WTC11 (cell line): ENCODE data around the gene CPD.

Source experiments
- FOXJ3 ChIP-seq: sonication (generic); formaldehyde crosslinking; IDR thresholded peaks from 2 replicates; pipeline ENCODE4 v1.9.0; 2021; ENCODE audit warnings: missing genetic modification reagents, mild to moderate bottlenecking, borderline replicate concordance
- MLX ChIP-seq: sonication (generic); formaldehyde crosslinking; IDR thresholded peaks from 2 replicates; pipeline ENCODE4 v1.8.1; 2023; ENCODE audit warnings: mild to moderate bottlenecking, missing genetic modification reagents, moderate library complexity
- ZNF263 ChIP-seq: sonication (generic); formaldehyde crosslinking; IDR thresholded peaks from 2 replicates; pipeline ENCODE4 v1.8.1; 2022; ENCODE audit warnings: low read depth, mild to moderate bottlenecking, moderate library complexity, missing genetic modification reagents
- TF ChIP-seq, protein P1 (sequence below): fragments of 200-600 bp; IDR thresholded peaks from 2 replicates; pipeline ENCODE4 v1.8.0; 2022; ENCODE audit warnings: antibody characterized with exemption
- TF ChIP-seq, protein P2 (sequence below): sonication (generic); formaldehyde crosslinking; IDR thresholded peaks from 2 replicates; pipeline ENCODE4 v1.8.0; 2022; ENCODE audit warnings: mild to moderate bottlenecking, missing genetic modification reagents

GRCh38 chr17:30450125-30451027 is 71.6 kb downstream of the CPD start:
- TF ChIP-seq, protein P1, sequence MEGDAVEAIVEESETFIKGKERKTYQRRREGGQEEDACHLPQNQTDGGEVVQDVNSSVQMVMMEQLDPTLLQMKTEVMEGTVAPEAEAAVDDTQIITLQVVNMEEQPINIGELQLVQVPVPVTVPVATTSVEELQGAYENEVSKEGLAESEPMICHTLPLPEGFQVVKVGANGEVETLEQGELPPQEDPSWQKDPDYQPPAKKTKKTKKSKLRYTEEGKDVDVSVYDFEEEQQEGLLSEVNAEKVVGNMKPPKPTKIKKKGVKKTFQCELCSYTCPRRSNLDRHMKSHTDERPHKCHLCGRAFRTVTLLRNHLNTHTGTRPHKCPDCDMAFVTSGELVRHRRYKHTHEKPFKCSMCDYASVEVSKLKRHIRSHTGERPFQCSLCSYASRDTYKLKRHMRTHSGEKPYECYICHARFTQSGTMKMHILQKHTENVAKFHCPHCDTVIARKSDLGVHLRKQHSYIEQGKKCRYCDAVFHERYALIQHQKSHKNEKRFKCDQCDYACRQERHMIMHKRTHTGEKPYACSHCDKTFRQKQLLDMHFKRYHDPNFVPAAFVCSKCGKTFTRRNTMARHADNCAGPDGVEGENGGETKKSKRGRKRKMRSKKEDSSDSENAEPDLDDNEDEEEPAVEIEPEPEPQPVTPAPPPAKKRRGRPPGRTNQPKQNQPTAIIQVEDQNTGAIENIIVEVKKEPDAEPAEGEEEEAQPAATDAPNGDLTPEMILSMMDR: no peak
- TF ChIP-seq MLX (CRISPR knock-in tag) (no peak), FOXJ3 (CRISPR knock-in tag) (no peak), ZNF263 (CRISPR knock-in tag) (no peak)
- TF ChIP-seq, protein P2, sequence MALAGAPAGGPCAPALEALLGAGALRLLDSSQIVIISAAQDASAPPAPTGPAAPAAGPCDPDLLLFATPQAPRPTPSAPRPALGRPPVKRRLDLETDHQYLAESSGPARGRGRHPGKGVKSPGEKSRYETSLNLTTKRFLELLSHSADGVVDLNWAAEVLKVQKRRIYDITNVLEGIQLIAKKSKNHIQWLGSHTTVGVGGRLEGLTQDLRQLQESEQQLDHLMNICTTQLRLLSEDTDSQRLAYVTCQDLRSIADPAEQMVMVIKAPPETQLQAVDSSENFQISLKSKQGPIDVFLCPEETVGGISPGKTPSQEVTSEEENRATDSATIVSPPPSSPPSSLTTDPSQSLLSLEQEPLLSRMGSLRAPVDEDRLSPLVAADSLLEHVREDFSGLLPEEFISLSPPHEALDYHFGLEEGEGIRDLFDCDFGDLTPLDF (CRISPR knock-in tag): no peak
